MM.1S (cell line): ENCODE measurements around the gene TSPAN11.

Source experiments
- EZH2 ChIP-seq: fragments of 300-600 bp; sonication (generic); optimal IDR thresholded peaks from 2 replicates; pipeline ENCODE3; 2017; ENCODE audit warnings: low read depth, mild to moderate bottlenecking, antibody characterized with exemption, low read length, mixed read lengths
- TF ChIP-seq, protein P1 (sequence below): fragments of 300-600 bp; sonication (generic); IDR thresholded peaks from 2 replicates; pipeline ENCODE4 v1.5.1; 2016; ENCODE audit warnings: antibody characterized with exemption, low read length, mixed read lengths

DNA sequence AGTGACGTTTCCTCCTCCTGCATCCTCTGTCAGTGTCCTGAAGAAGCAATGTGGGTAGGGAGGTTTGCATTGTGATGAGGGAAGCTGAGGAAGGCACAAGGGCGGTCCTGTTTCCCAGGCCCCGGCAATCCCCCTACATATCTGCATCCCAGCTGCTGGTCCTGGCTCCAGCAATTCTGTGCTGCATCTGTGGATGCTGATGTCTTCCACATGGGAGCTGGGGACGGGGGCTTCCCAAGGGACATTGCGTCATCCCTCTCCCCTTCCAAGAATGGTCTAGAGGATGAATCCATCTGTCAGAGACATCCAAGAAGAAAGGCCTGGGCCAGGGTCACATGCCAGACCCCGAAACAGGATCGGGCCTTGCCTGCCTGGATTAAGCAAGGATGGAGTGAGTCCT, 52.1 kb downstream of the TSPAN11 start:
- TF ChIP-seq, protein P1, sequence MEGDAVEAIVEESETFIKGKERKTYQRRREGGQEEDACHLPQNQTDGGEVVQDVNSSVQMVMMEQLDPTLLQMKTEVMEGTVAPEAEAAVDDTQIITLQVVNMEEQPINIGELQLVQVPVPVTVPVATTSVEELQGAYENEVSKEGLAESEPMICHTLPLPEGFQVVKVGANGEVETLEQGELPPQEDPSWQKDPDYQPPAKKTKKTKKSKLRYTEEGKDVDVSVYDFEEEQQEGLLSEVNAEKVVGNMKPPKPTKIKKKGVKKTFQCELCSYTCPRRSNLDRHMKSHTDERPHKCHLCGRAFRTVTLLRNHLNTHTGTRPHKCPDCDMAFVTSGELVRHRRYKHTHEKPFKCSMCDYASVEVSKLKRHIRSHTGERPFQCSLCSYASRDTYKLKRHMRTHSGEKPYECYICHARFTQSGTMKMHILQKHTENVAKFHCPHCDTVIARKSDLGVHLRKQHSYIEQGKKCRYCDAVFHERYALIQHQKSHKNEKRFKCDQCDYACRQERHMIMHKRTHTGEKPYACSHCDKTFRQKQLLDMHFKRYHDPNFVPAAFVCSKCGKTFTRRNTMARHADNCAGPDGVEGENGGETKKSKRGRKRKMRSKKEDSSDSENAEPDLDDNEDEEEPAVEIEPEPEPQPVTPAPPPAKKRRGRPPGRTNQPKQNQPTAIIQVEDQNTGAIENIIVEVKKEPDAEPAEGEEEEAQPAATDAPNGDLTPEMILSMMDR: no peak
- no peak for TF ChIP-seq EZH2
